GM23338 (cell line): ENCODE measurements around the gene SLC7A14. TPM values are rescaled to one million over a fixed set of nuclear protein-coding genes. Genes with fewer than 3 reads are reported as not detected.

Experiments
- ATAC-seq: fragments of 200-7000 bp; cut with Tn5 transposase; 3 replicates; pipeline ENCODE4 v1.9.1; 2020
- DNase-seq: peaks from one replicate; pipeline ENCODE4 v3.0.0-alpha.2; 2015; ENCODE audit warnings: low spot score
- H2AFZ ChIP-seq: fragments of 200-600 bp; sonication (generic); 2 replicates; pipeline ENCODE4 v1.8.0; 2016; ENCODE audit warnings: antibody characterized with exemption, mild to moderate bottlenecking, moderate library complexity
- H3F3A ChIP-seq: fragments of 200-600 bp; sonication (generic); replicated peaks from 2 replicates; pipeline ENCODE4 v1.8.0; 2017; ENCODE audit warnings: antibody characterized with exemption, mixed run types, low read depth
- H3K27ac ChIP-seq: fragments of 200-600 bp; sonication (generic); 2 replicates; pipeline ENCODE4 v1.6.1; 2016; ENCODE audit warnings: low read depth
- H3K27me3 ChIP-seq: fragments of 200-600 bp; sonication (generic); 2 replicates; pipeline ENCODE4 v1.8.0; 2016; ENCODE audit warnings: mild to moderate bottlenecking, mixed run types, moderate library complexity; ENCODE audit not compliant: insufficient read depth
- H3K36me3 ChIP-seq: fragments of 200-600 bp; sonication (generic); 2 replicates; pipeline ENCODE4 v1.8.0; 2016; ENCODE audit warnings: mild to moderate bottlenecking; ENCODE audit not compliant: insufficient read depth
- H3K4me1 ChIP-seq: fragments of 200-600 bp; sonication (generic); 2 replicates; pipeline ENCODE4 v1.8.0; 2016; ENCODE audit warnings: mild to moderate bottlenecking, moderate library complexity; ENCODE audit not compliant: insufficient read depth
- H3K4me2 ChIP-seq: fragments of 200-600 bp; sonication (generic); 2 replicates; pipeline ENCODE4 v1.7.1; 2017; ENCODE audit warnings: mixed run types
- H3K4me3 ChIP-seq: fragments of 200-600 bp; sonication (generic); 2 replicates; pipeline ENCODE4 v1.6.1; 2016; ENCODE audit warnings: mixed run types
- H3K79me2 ChIP-seq: fragments of 200-600 bp; sonication (generic); replicated peaks from 2 replicates; pipeline ENCODE4 v1.8.0; 2017; ENCODE audit warnings: mild to moderate bottlenecking; ENCODE audit not compliant: insufficient read depth
- H3K9me2 ChIP-seq: fragments of 200-600 bp; sonication (generic); 2 replicates; pipeline ENCODE4 v1.8.0; 2017; ENCODE audit not compliant: insufficient read depth
- H4K20me1 ChIP-seq: fragments of 200-600 bp; sonication (generic); replicated peaks from 2 replicates; pipeline ENCODE4 v1.8.0; 2017; ENCODE audit warnings: mild to moderate bottlenecking; ENCODE audit not compliant: insufficient read depth
- H3K27ac Mint-ChIP-seq: 2 replicates; pipeline ENCODE4 v1.8.0; 2020; ENCODE audit warnings: inconsistent platforms, mild to moderate bottlenecking, moderate library complexity, mixed read lengths
- H3K27me3 Mint-ChIP-seq: 3 replicates; pipeline ENCODE4 v1.8.0; 2022; ENCODE audit warnings: low read depth, mild to moderate bottlenecking, moderate library complexity, mixed read lengths, inconsistent platforms; ENCODE audit not compliant: insufficient read depth, poor library complexity
- H3K36me3 Mint-ChIP-seq: 3 replicates; pipeline ENCODE4 v1.8.0; 2021; ENCODE audit warnings: low read depth, mild to moderate bottlenecking, inconsistent platforms, moderate library complexity, mixed read lengths
- H3K4me1 Mint-ChIP-seq: 3 replicates; pipeline ENCODE4 v1.8.0; 2020; ENCODE audit warnings: mild to moderate bottlenecking, inconsistent platforms, mixed read lengths
- H3K4me3 Mint-ChIP-seq: 3 replicates; pipeline ENCODE4 v1.8.0; 2021; ENCODE audit warnings: moderate library complexity, mild to moderate bottlenecking, inconsistent platforms, mixed read lengths
- H3K9me3 Mint-ChIP-seq: 3 replicates; pipeline ENCODE4 v1.8.0; 2020; ENCODE audit warnings: moderate library complexity, mild to moderate bottlenecking, inconsistent platforms, mixed read lengths
- CREB1 ChIP-seq: fragments of 250-450 bp; sonication (Bioruptor Pico); IDR thresholded peaks from 2 replicates; pipeline ENCODE4 v1.5.0; 2020; ENCODE audit warnings: low read depth, mild to moderate bottlenecking, moderate library complexity
- CTCF ChIP-seq, 2 experiments: fragments of 200-600 bp in 1 of 2; sonication (generic) in 1 of 2; conservative IDR thresholded peaks; 2 replicates each; pipeline versions ENCODE4 v1.5.1 to v1.6.1; 2016 to 2017; ENCODE audit warnings: antibody characterized with exemption in 2 of 2, low read depth in 2 of 2, mild to moderate bottlenecking in 2 of 2, moderate library complexity in 1 of 2
- EZH2 ChIP-seq: fragments of 200-600 bp; sonication (generic); IDR thresholded peaks from one replicate; pipeline ENCODE4 v1.8.0; 2017; ENCODE audit warnings: antibody characterized with exemption, mild to moderate bottlenecking, low read depth; ENCODE audit not compliant: unreplicated experiment
- NANOG ChIP-seq: IDR thresholded peaks from 2 replicates; pipeline ENCODE4 v1.6.1; 2016; ENCODE audit warnings: antibody characterized with exemption, borderline replicate concordance
- POLR2AphosphoS5 ChIP-seq: IDR thresholded peaks from 2 replicates; pipeline ENCODE4 v1.6.1; 2016; ENCODE audit warnings: antibody characterized with exemption, low read depth
- REST ChIP-seq: IDR thresholded peaks from one replicate; pipeline ENCODE4 v1.6.1; 2018; ENCODE audit warnings: antibody characterized with exemption; ENCODE audit not compliant: unreplicated experiment
- STAT1 ChIP-seq: IDR thresholded peaks from one replicate; pipeline ENCODE4 v1.6.1; 2016; ENCODE audit warnings: antibody characterized with exemption; ENCODE audit not compliant: unreplicated experiment
- ZNF114 ChIP-seq: fragments of 250-450 bp; sonication (Bioruptor Pico); IDR thresholded peaks from 2 replicates; pipeline ENCODE4 v1.5.0; 2020; ENCODE audit warnings: mild to moderate bottlenecking, moderate library complexity
- ZNF462 ChIP-seq: fragments of 250-450 bp; sonication (Bioruptor Pico); IDR thresholded peaks from 2 replicates; pipeline ENCODE4 v1.5.0; 2020; ENCODE audit warnings: mild to moderate bottlenecking, moderate library complexity
- polyA plus RNA-seq: library from polyadenylated mRNA; unstranded; fragments of >200 nt; fragmentation: Nextera tagmentation; extraction: Ambion mirVana; gene quantifications from 2 replicates; pipeline ENCODE4 v1.2.1, GENCODE V29; 2016
- total RNA-seq: library from RNA; depleted of rRNA; stranded (reverse); fragments of >200 nt; shearing (Covaris generic); gene quantifications from 2 replicates; pipeline ENCODE4 v1.2.3, GENCODE V29; 2014

SLC7A14 gene
- total and polyA plus RNA-seq, 2 experiments from 2014 or later: 0.49 to 0.82 TPM

DNA sequence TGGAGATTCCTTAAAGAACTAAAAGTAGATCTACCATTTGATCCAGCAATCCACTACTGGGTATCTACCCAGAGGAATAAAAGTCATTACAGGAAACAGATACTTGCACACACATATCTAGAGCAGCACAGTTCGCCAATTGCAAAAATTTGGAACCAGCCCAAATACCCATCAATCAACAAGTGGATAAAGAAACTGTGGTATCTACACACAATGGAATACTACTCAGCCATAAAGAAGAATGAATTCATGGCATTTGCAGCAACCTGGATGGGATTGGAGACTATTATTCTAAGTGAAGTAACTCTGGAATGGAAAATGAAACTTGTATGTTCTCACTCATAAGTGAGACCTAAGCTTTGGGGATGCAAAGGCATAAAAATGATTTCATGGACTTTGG is 23.8 kb downstream of the SLC7A14 start:
- no peaks in the 10 kb centered on the region for H3K27me3 ChIP-seq
- Mint-ChIP-seq H3K36me3 (no peaks in the 10 kb centered on the region), H3K9me3 (no peaks in the 10 kb centered on the region), H3K4me1 (peaks cover 4% of the 10 kb centered on the region; the same call in 1 of the 3 replicates), H3K27me3 (no peaks in the 10 kb centered on the region), H3K4me3 (no peak overlapping the region), H3K27ac (no peak overlapping the region)
- DNase-seq (no peak), ATAC-seq (no peak)
- no peaks in the 10 kb centered on the region for H3F3A ChIP-seq
- no peak overlapping the region for H3K27ac ChIP-seq
- TF ChIP-seq NANOG (no peak), POLR2AphosphoS5 (no peak), CTCF (conservative IDR thresholded peaks at IDR 0.05; ENCODE audit: low read depth in 2 of 2) (no peak), ZNF114 (no peak), STAT1 (no peak), ZNF462 (CRISPR knock-in tag) (no peak), EZH2 (no peak), CREB1 (CRISPR knock-in tag) (no peak), REST (no peak)
- H3K4me1 ChIP-seq: 0 out of 2 replicates have a peak, but pooled peaks cover 4% of the 10 kb centered on the region
- H3K36me3 ChIP-seq: no peaks in the 10 kb centered on the region
- no peaks in the 10 kb centered on the region for H3K79me2 ChIP-seq
- H4K20me1 ChIP-seq: no peaks in the 10 kb centered on the region; the same call in 1 of the 2 replicates
- no peak overlapping the region for H2AFZ ChIP-seq
- H3K4me3 ChIP-seq: no peak overlapping the region
- H3K4me2 ChIP-seq: no peak overlapping the region
- H3K9me2 ChIP-seq: no peaks in the 10 kb centered on the region
